RWPE2 (cell line): ENCODE results near the gene SLAMF8.

Experiments
- ATAC-seq: fragments of 200-7000 bp; cut with Tn5 transposase; 3 replicates; pipeline ENCODE4 v1.9.1; 2021; ENCODE audit warnings: low read depth
- DNase-seq: peaks from one replicate; pipeline ENCODE4 v3.0.0-alpha.2; 2020; ENCODE audit warnings: low spot score
- H3K27ac ChIP-seq: fragments of 450-650 bp; 2 replicates; pipeline ENCODE4 v1.5.1; 2017; ENCODE audit warnings: mild to moderate bottlenecking; ENCODE audit not compliant: poor library complexity, severe bottlenecking
- H3K27me3 ChIP-seq: fragments of 250-450 bp; sonication (Bioruptor Pico); 2 replicates; pipeline ENCODE4 v1.5.1; 2021; ENCODE audit warnings: mild to moderate bottlenecking, moderate library complexity; ENCODE audit not compliant: insufficient read depth, poor library complexity, severe bottlenecking
- H3K36me3 ChIP-seq: fragments of 250-450 bp; sonication (Bioruptor Pico); 2 replicates; pipeline ENCODE4 v1.5.1; 2020; ENCODE audit warnings: low read depth, mild to moderate bottlenecking, moderate library complexity
- H3K4me1 ChIP-seq: fragments of 250-450 bp; sonication (Bioruptor Pico); 2 replicates; pipeline ENCODE4 v1.5.1; 2021; ENCODE audit warnings: mild to moderate bottlenecking, moderate library complexity; ENCODE audit not compliant: insufficient read depth, poor library complexity, severe bottlenecking
- H3K4me3 ChIP-seq: fragments of 250-450 bp; sonication (Bioruptor Pico); 2 replicates; pipeline ENCODE4 v1.5.1; 2021; ENCODE audit warnings: mild to moderate bottlenecking, moderate library complexity; ENCODE audit not compliant: severe bottlenecking
- H3K9me3 ChIP-seq: fragments of 250-450 bp; sonication (Bioruptor Pico); 2 replicates; pipeline ENCODE4 v1.5.1; 2021; ENCODE audit warnings: mild to moderate bottlenecking, moderate library complexity; ENCODE audit not compliant: severe bottlenecking
- CTCF ChIP-seq: fragments of 450-650 bp; IDR thresholded peaks from one replicate; pipeline ENCODE4 v1.5.1; 2017; ENCODE audit warnings: mild to moderate bottlenecking, moderate library complexity; ENCODE audit not compliant: poor library complexity, severe bottlenecking

The SLAMF8 gene

GRCh38 chr1:159835862-159836525 is 9.3 kb downstream of the SLAMF8 start:
- H3K36me3 ChIP-seq, result no peaks in the 10 kb centered on the region
- H3K27me3 ChIP-seq, result no peaks in the 10 kb centered on the region

DNA sequence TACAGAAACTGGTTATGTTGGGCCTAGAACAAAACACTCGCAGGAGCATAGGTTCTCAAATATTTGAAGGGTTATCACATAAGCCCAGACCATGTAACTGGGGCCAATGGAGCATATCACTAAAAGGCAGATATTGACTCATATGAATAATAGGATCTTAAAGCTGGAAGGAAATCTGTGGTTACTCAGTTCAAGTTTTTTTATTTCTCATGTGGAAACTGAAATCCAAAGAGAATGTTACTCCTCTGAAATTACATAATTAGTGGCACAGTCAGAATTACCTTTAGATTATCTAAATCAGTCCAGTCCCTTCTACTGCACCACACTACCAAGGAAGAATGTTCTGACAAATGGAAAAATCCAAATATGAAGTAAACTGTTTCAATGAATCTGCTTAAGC is 12.0 kb downstream of the SLAMF8 start:
- Histone ChIP-seq H3K27me3 (no peaks in the 10 kb centered on the region), H3K27ac (no peak overlapping the region), H3K36me3 (no peaks in the 10 kb centered on the region), H3K4me1 (no peaks in the 10 kb centered on the region), H3K4me3 (no peak overlapping the region), H3K9me3 (no peaks in the 10 kb centered on the region)
- DNase-seq (no peak), ATAC-seq (no peak)
- TF ChIP-seq CTCF, result no peak

More at GRCh38 chr1:159835862-159836525, 9.3 kb downstream of the SLAMF8 start:
- no peak for DNase-seq
- Histone ChIP-seq H3K4me3 (no peak overlapping the region), H3K27ac (no peak overlapping the region), H3K9me3 (no peaks in the 10 kb centered on the region), H3K4me1 (no peaks in the 10 kb centered on the region)
- ATAC-seq, result no peak
- TF ChIP-seq CTCF, result peak; percentile 24

GRCh38 chr1:159839116-159839849 is 12.6 kb downstream of the SLAMF8 start:
- no peak overlapping the region for H3K4me3 ChIP-seq
- no peaks in the 10 kb centered on the region for H3K27me3 ChIP-seq
- no peak overlapping the region for H3K27ac ChIP-seq
- DNase-seq (no peak), ATAC-seq (no peak)
- H3K4me1 ChIP-seq, result no peaks in the 10 kb centered on the region
- no peaks in the 10 kb centered on the region for H3K9me3 ChIP-seq
- H3K36me3 ChIP-seq, result no peaks in the 10 kb centered on the region
- no peak for TF ChIP-seq CTCF

GRCh38 chr1:159841749-159842148 is 15.1 kb downstream of the SLAMF8 start:
- no peak for DNase-seq
- Histone ChIP-seq H3K36me3 (no peaks in the 10 kb centered on the region), H3K4me3 (no peak overlapping the region), H3K27me3 (no peaks in the 10 kb centered on the region), H3K4me1 (no peaks in the 10 kb centered on the region), H3K27ac (no peak overlapping the region), H3K9me3 (no peaks in the 10 kb centered on the region)
- no peak for TF ChIP-seq CTCF
- ATAC-seq, result no peak

- TF ChIP-seq CTCF, result no peak
- H3K9me3 ChIP-seq, result no peaks in the 10 kb centered on the region
- H3K4me3 ChIP-seq, result no peak overlapping the region
- H3K27me3 ChIP-seq, result no peaks in the 10 kb centered on the region
- peak; percentile 40; the same call in 1 of the 3 replicates for ATAC-seq
- no peak for DNase-seq
- H3K4me1 ChIP-seq, result no peaks in the 10 kb centered on the region
- H3K36me3 ChIP-seq, result no peaks in the 10 kb centered on the region
- H3K27ac ChIP-seq, result no peak overlapping the region
Measured at GRCh38 chr1:159843459-159843858, 16.8 kb downstream of the SLAMF8 start.
